K562 (cell line): Measurements from ENCODE around the gene SIM1.

Source experiments
- BRF1 ChIP-seq: IDR thresholded peaks from 3 replicates; pipeline ENCODE4 v1.6.1; 2011; ENCODE audit warnings: borderline replicate concordance, mild to moderate bottlenecking; ENCODE audit not compliant: insufficient read length; ENCODE audit errors: extremely low read depth
- CTCF ChIP-seq, 3 experiments: IDR thresholded peaks in 2 of 3; conservative IDR thresholded peaks in 1 of 3; 2 replicates each; pipeline ENCODE4 v1.5.1; 2011 to 2012; ENCODE audit warnings: low read length in 3 of 3, mild to moderate bottlenecking in 3 of 3, control low read depth in 2 of 3, improper control_type of control experiment in 1 of 3, inconsistent platforms in 1 of 3, low read depth in 1 of 3, mixed read lengths in 1 of 3, moderate library complexity in 1 of 3; ENCODE audit not compliant: insufficient read depth in 2 of 3
- E2F6 ChIP-seq, 2 experiments: IDR thresholded peaks; 2 replicates each; pipeline ENCODE4 v1.6.1; 2011; ENCODE audit warnings: borderline replicate concordance in 1 of 2, control low read depth in 1 of 2, low read depth in 1 of 2, low read length in 1 of 2, mild to moderate bottlenecking in 1 of 2, mixed read lengths in 1 of 2, moderate library complexity in 1 of 2; ENCODE audit not compliant: insufficient read depth in 1 of 2, insufficient read length in 1 of 2, poor library complexity in 1 of 2, severe bottlenecking in 1 of 2; ENCODE audit errors: extremely low read depth in 1 of 2
- ETV1 ChIP-seq: fragments of 450-650 bp; conservative IDR thresholded peaks from 2 replicates; pipeline ENCODE4 v1.6.1; 2016; ENCODE audit warnings: missing genetic modification characterization, control low read depth, low read depth, missing compliant biosample characterization
- ETV5 ChIP-seq: sonication (generic); formaldehyde crosslinking; IDR thresholded peaks from 2 replicates; pipeline ENCODE4 v1.4.0; 2020; ENCODE audit warnings: low read depth, mild to moderate bottlenecking, missing genetic modification reagents
- EZH2 ChIP-seq: IDR thresholded peaks from 2 replicates; pipeline ENCODE4 v1.6.1; 2012; ENCODE audit warnings: low read depth, mild to moderate bottlenecking, inconsistent platforms, low read length, borderline replicate concordance
- FOSL1 ChIP-seq: fragments of 200-800 bp; sonication (Bioruptor generic); conservative IDR thresholded peaks from 2 replicates; pipeline ENCODE4 v1.6.1; 2016; ENCODE audit warnings: missing genetic modification characterization, missing compliant biosample characterization
- FOXP1 ChIP-seq: sonication (generic); formaldehyde crosslinking; IDR thresholded peaks from 2 replicates; pipeline ENCODE4 v1.8.0; 2022; ENCODE audit warnings: mild to moderate bottlenecking, missing genetic modification reagents
- KAT2B ChIP-seq: IDR thresholded peaks from one replicate; pipeline ENCODE4 v1.6.1; 2012; ENCODE audit warnings: low read depth, mild to moderate bottlenecking, control low read depth, inconsistent platforms, low read length, moderate library complexity
- KLF16 ChIP-seq: IDR thresholded peaks from 2 replicates; pipeline ENCODE4 v1.6.1; 2016; ENCODE audit warnings: antibody characterized with exemption
- KLF6 ChIP-seq: fragments of 250-450 bp; sonication (Bioruptor Pico); IDR thresholded peaks from 2 replicates; pipeline ENCODE4 v1.4.0; 2020; ENCODE audit warnings: mild to moderate bottlenecking, moderate library complexity, borderline replicate concordance
- MYC ChIP-seq, 2 experiments: fragments of 250-450 bp in 1 of 2; sonication (Bioruptor Pico) in 1 of 2; IDR thresholded peaks; 2 replicates each; pipeline versions ENCODE4 v1.5.1 to v1.6.1; 2012 to 2021; ENCODE audit warnings: low read depth in 2 of 2, borderline replicate concordance in 1 of 2, improper control_type of control experiment in 1 of 2, low read length in 1 of 2, mild to moderate bottlenecking in 1 of 2, moderate library complexity in 1 of 2
- TCF15 ChIP-seq: fragments of 250-450 bp; sonication (Bioruptor Pico); IDR thresholded peaks from 2 replicates; pipeline ENCODE4 v1.8.0; 2022; ENCODE audit warnings: moderate library complexity, mild to moderate bottlenecking, inconsistent platforms
- ZNF24 ChIP-seq: fragments of 450-650 bp; IDR thresholded peaks from 2 replicates; pipeline ENCODE4 v1.6.1; 2016

GRCh38 chr6:100506651-100507050 is 41.9 kb upstream of the SIM1 start:
- TF ChIP-seq KLF6 = no peak
- TF ChIP-seq CTCF (IDR thresholded peaks at IDR 0.05 in 2 of 3, conservative IDR thresholded peaks at IDR 0.05 in 1 of 3; ENCODE audit: insufficient read depth in 2 of 3, low read depth in 1 of 3, low read length in 3 of 3) = no peak
- TF ChIP-seq FOXP1 (CRISPR knock-in tag) = no peak
- no peak for TF ChIP-seq MYC (IDR thresholded peaks at IDR 0.05; ENCODE audit: low read depth, low read length)
- no peak for TF ChIP-seq MYC (CRISPR knock-in tag; IDR thresholded peaks at IDR 0.05; ENCODE audit: borderline replicate concordance, low read depth)
- no peak for TF ChIP-seq FOSL1 (tag)
- no peak for TF ChIP-seq ETV1 (tag)
- TF ChIP-seq E2F6 (IDR thresholded peaks at IDR 0.05; ENCODE audit: borderline replicate concordance in 1 of 2, extremely low read depth in 1 of 2, insufficient read depth in 1 of 2, insufficient read length in 1 of 2, low read depth in 1 of 2, low read length in 1 of 2, poor library complexity in 1 of 2, severe bottlenecking in 1 of 2) = no peak
- TF ChIP-seq KLF16 = no peak
- TF ChIP-seq ETV5 (CRISPR knock-in tag) = no peak
- no peak for TF ChIP-seq EZH2
- TF ChIP-seq BRF1 = no peak
- no peak for TF ChIP-seq ZNF24
- TF ChIP-seq KAT2B = no peak
- no peak for TF ChIP-seq TCF15 (CRISPR knock-in tag)
